Left lung (tissue), 10 donors: ENCODE measurements around the gene ZBTB46. TPM values are rescaled to one million over a fixed set of nuclear protein-coding genes. Genes with fewer than 3 reads are reported as not detected.

ENCODE experiments used
- ATAC-seq: fragments of 200-7000 bp; cut with Tn5 transposase; one replicate; pipeline ENCODE4 v1.9.1; 2020; ENCODE audit warnings: moderate library complexity
- DNase-seq, 4 donors: peaks; one replicate each; pipeline ENCODE4 v3.0.0-alpha.2; 2013 to 2020
- H3K27ac ChIP-seq, 2 donors: fragments of 200-600 bp; sonication (generic) in 1 of 2; one replicate each; pipeline versions ENCODE4 v1.5.0 to v1.8.0; 2020 to 2021
- H3K27me3 ChIP-seq, 2 donors: fragments of 200-600 bp; sonication (generic) in 1 of 2; one replicate each; pipeline versions ENCODE4 v1.5.0 to v1.8.0; 2020 to 2021
- H3K36me3 ChIP-seq, 2 donors: fragments of 200-600 bp; sonication (generic) in 1 of 2; one replicate each; pipeline versions ENCODE4 v1.5.0 to v1.8.0; 2020 to 2021
- H3K4me1 ChIP-seq, 2 donors: fragments of 200-600 bp; one replicate each; pipeline ENCODE4 v1.8.0; 2021
- H3K4me3 ChIP-seq, 2 donors: fragments of 200-600 bp; sonication (generic) in 1 of 2; one replicate each; pipeline versions ENCODE4 v1.5.0 to v1.8.0; 2020 to 2021; ENCODE audit warnings: mild to moderate bottlenecking in 1 of 2
- H3K9me3 ChIP-seq, 2 donors: fragments of 200-600 bp; sonication (generic) in 1 of 2; one replicate each; pipeline versions ENCODE4 v1.5.0 to v1.8.0; 2020 to 2021
- CTCF ChIP-seq, 2 donors: fragments of 200-600 bp; sonication (generic) in 1 of 2; IDR thresholded peaks; one replicate each; pipeline versions ENCODE4 v1.5.0 to v1.8.0; 2021; ENCODE audit warnings: antibody characterized with exemption in 2 of 2
- intact Hi-C, 2 donors: fragments of 100-400 bp; cut with DNase I; formaldehyde crosslinking; loops; one replicate each; pipeline versions ENCODE4 v1.11.2 to v1.14.2; 2022
- polyA plus RNA-seq, 6 donors: library from polyadenylated mRNA; unstranded; fragments of 120-200 nt; gene quantifications; one replicate each; pipeline ENCODE4 v1.2.1, GENCODE V29; 2013; ENCODE audit not compliant: insufficient read length in 6 of 6
- total RNA-seq, 2 donors: library from RNA; stranded (reverse); fragmentation: NEBNext Ultra II Directional; extraction: Animal tissue kit (Norgen Biotek cat#: 25700); gene quantifications; one replicate each; pipeline ENCODE4 v1.2.1, GENCODE V29; 2021
- donor health status: DM: no; HTN: yes; CAD: no.
- donor health status: DM: no; HTN: no; CAD: no.

Gene ZBTB46
- total and polyA plus RNA-seq, 8 donors = 9.2 to 16.3 (median 11.7) TPM

GRCh38 chr20:63749597-63750508 is 81.2 kb downstream of the ZBTB46 start:
- no peaks in the 10 kb centered on the region for H3K4me1 ChIP-seq
- peaks cover 0 to 11% of the 10 kb centered on the region in 2 donors for H3K36me3 ChIP-seq
- no peak overlapping the region for H3K4me3 ChIP-seq
- intact Hi-C loops = no loop called here
- no peak overlapping the region for H3K27ac ChIP-seq
- no peak for TF ChIP-seq CTCF (IDR thresholded peaks at IDR 0.05)
- peak in 1 of 4 donors; percentile 56 for DNase-seq
- H3K27me3 ChIP-seq = no peaks in the 10 kb centered on the region
- H3K9me3 ChIP-seq = no peaks in the 10 kb centered on the region
- no peak for ATAC-seq

- ATAC-seq (no peak), DNase-seq (peak in 1 of 4 donors; percentile 54)
- H3K9me3 ChIP-seq = no peaks in the 10 kb centered on the region
- no peak overlapping the region for H3K27ac ChIP-seq
- no peaks in the 10 kb centered on the region for H3K4me1 ChIP-seq
- no peak for TF ChIP-seq CTCF (IDR thresholded peaks at IDR 0.05)
- intact Hi-C loops = no loop called here
- no peak overlapping the region for H3K4me3 ChIP-seq
- H3K27me3 ChIP-seq = no peaks in the 10 kb centered on the region
- H3K36me3 ChIP-seq = peaks cover 0 to 12% of the 10 kb centered on the region in 2 donors
Measured at GRCh38 chr20:63748934-63749270, 82.2 kb downstream of the ZBTB46 start.

GRCh38 chr20:63748070-63748933 is 82.8 kb downstream of the ZBTB46 start:
- H3K36me3 ChIP-seq = peaks cover 0 to 18% of the 10 kb centered on the region in 2 donors
- intact Hi-C loops = no loop called here
- H3K9me3 ChIP-seq = no peaks in the 10 kb centered on the region
- ATAC-seq (no peak), DNase-seq (peak in 1 of 4 donors; percentile 66)
- no peak for TF ChIP-seq CTCF (IDR thresholded peaks at IDR 0.05)
- H3K27ac ChIP-seq = no peak overlapping the region
- no peak overlapping the region for H3K4me3 ChIP-seq
- no peaks in the 10 kb centered on the region for H3K4me1 ChIP-seq
- H3K27me3 ChIP-seq = no peaks in the 10 kb centered on the region

GRCh38 chr20:63747622-63748069 is 83.4 kb downstream of the ZBTB46 start:
- H3K4me3 ChIP-seq = no peak overlapping the region
- DNase-seq (no peak), ATAC-seq (no peak)
- intact Hi-C loops = no loop called here
- no peak for TF ChIP-seq CTCF (IDR thresholded peaks at IDR 0.05)
- H3K36me3 ChIP-seq = peaks cover 0 to 25% of the 10 kb centered on the region in 2 donors
- H3K9me3 ChIP-seq = no peaks in the 10 kb centered on the region
- H3K27me3 ChIP-seq = no peaks in the 10 kb centered on the region
- H3K4me1 ChIP-seq = no peaks in the 10 kb centered on the region
- no peak overlapping the region for H3K27ac ChIP-seq
